HepG2 (cell line): ENCODE data around the gene EMP2.
A peak's percentile ranks its signal among the peaks of the same experiment; 100 is the strongest.

Source experiments
- ARID2 ChIP-seq: sonication (generic); formaldehyde crosslinking; IDR thresholded peaks from 2 replicates; pipeline ENCODE4 v1.8.1; 2022; ENCODE audit warnings: mild to moderate bottlenecking, missing genetic modification reagents, borderline replicate concordance
- CHD2 ChIP-seq: IDR thresholded peaks from 2 replicates; pipeline ENCODE4 v1.6.1; 2011; ENCODE audit warnings: low read depth, low read length, improper control_type of control experiment
- CTCF ChIP-seq: sonication (generic); formaldehyde crosslinking; IDR thresholded peaks from 2 replicates; pipeline ENCODE4 v1.5.0; 2020; ENCODE audit warnings: mild to moderate bottlenecking, missing genetic modification reagents, moderate library complexity
- EP300 ChIP-seq, 3 experiments: sonication (generic) in 1 of 3; formaldehyde crosslinking in 1 of 3; IDR thresholded peaks; 2 replicates each; pipeline versions ENCODE4 v1.5.1 to v1.6.1; 2011 to 2020; ENCODE audit warnings: low read depth in 2 of 3, low read length in 2 of 3, borderline replicate concordance in 1 of 3, improper control_type of control experiment in 1 of 3, mild to moderate bottlenecking in 1 of 3, missing genetic modification reagents in 1 of 3, moderate library complexity in 1 of 3
- FOXO4 ChIP-seq: sonication (generic); formaldehyde crosslinking; conservative IDR thresholded peaks from 2 replicates; pipeline ENCODE4 v1.8.1; 2023; ENCODE audit warnings: missing genetic modification reagents
- GABPA ChIP-seq, 2 experiments: IDR thresholded peaks; 2 replicates each; pipeline ENCODE4 v1.6.1; 2011 to 2016; ENCODE audit warnings: low read depth in 2 of 2, low read length in 1 of 2, missing biosample characterization in 1 of 2, missing genetic modification characterization in 1 of 2
- GZF1 ChIP-seq: sonication (generic); formaldehyde crosslinking; IDR thresholded peaks from 2 replicates; pipeline ENCODE4 v1.5.1; 2020; ENCODE audit warnings: mild to moderate bottlenecking, missing genetic modification reagents
- PHF20 ChIP-seq: sonication (generic); formaldehyde crosslinking; IDR thresholded peaks from 2 replicates; pipeline ENCODE4 v1.5.0; 2020; ENCODE audit warnings: mild to moderate bottlenecking, missing genetic modification reagents
- POLR2A ChIP-seq, 2 experiments: IDR thresholded peaks; 2 replicates each; pipeline ENCODE4 v1.6.1; 2011; ENCODE audit warnings: low read depth in 2 of 2, low read length in 2 of 2, mild to moderate bottlenecking in 1 of 2, moderate library complexity in 1 of 2; ENCODE audit not compliant: insufficient read depth in 1 of 2
- YY1 ChIP-seq: IDR thresholded peaks from 2 replicates; pipeline ENCODE4 v1.6.1; 2011; ENCODE audit warnings: low read length, low read depth, moderate library complexity, mild to moderate bottlenecking; ENCODE audit not compliant: insufficient read depth, insufficient replicate concordance
- ZNF616 ChIP-seq: sonication (generic); formaldehyde crosslinking; IDR thresholded peaks from 2 replicates; pipeline ENCODE4 v1.5.0; 2020; ENCODE audit warnings: low read depth, mild to moderate bottlenecking, missing genetic modification reagents
- ZNF879 ChIP-seq: sonication (generic); formaldehyde crosslinking; IDR thresholded peaks from 2 replicates; pipeline ENCODE4 v1.8.1; 2023; ENCODE audit warnings: missing genetic modification reagents
- TF ChIP-seq, protein P1 (sequence below): sonication (generic); formaldehyde crosslinking; IDR thresholded peaks from 2 replicates; pipeline ENCODE4 v1.5.1; 2020; ENCODE audit warnings: mild to moderate bottlenecking, missing genetic modification reagents, moderate library complexity

DNA sequence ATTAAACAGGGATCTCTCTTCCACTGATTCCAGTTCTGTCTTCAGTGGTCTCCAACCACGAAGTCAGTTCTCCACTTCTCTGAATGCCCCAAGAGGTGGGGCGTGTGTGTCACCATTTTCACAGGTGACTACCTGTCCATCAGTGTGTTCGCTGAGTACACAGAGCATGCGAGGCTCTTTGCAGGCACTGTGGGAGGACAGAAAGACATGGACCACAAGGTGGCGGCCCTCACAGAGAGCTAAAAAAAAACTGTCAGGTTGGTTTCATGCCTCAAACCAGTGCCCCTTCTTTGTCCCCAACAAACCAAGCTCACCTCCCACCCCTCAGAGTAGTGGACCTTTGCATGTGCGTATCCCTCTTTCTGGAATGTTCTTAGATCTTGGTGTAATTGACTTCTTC lies 13.8 kb downstream of the EMP2 start:
- TF ChIP-seq, protein P1, sequence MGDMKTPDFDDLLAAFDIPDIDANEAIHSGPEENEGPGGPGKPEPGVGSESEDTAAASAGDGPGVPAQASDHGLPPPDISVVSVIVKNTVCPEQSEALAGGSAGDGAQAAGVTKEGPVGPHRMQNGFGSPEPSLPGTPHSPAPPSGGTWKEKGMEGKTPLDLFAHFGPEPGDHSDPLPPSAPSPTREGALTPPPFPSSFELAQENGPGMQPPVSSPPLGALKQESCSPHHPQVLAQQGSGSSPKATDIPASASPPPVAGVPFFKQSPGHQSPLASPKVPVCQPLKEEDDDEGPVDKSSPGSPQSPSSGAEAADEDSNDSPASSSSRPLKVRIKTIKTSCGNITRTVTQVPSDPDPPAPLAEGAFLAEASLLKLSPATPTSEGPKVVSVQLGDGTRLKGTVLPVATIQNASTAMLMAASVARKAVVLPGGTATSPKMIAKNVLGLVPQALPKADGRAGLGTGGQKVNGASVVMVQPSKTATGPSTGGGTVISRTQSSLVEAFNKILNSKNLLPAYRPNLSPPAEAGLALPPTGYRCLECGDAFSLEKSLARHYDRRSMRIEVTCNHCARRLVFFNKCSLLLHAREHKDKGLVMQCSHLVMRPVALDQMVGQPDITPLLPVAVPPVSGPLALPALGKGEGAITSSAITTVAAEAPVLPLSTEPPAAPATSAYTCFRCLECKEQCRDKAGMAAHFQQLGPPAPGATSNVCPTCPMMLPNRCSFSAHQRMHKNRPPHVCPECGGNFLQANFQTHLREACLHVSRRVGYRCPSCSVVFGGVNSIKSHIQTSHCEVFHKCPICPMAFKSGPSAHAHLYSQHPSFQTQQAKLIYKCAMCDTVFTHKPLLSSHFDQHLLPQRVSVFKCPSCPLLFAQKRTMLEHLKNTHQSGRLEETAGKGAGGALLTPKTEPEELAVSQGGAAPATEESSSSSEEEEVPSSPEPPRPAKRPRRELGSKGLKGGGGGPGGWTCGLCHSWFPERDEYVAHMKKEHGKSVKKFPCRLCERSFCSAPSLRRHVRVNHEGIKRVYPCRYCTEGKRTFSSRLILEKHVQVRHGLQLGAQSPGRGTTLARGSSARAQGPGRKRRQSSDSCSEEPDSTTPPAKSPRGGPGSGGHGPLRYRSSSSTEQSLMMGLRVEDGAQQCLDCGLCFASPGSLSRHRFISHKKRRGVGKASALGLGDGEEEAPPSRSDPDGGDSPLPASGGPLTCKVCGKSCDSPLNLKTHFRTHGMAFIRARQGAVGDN: no peak
- TF ChIP-seq GZF1 (CRISPR knock-in tag): no peak
- TF ChIP-seq CHD2: no peak
- TF ChIP-seq POLR2A (IDR thresholded peaks at IDR 0.05; ENCODE audit: insufficient read depth in 1 of 2, low read depth in 2 of 2, low read length in 2 of 2): no peak
- no peak for TF ChIP-seq EP300 (IDR thresholded peaks at IDR 0.05; ENCODE audit: low read depth in 2 of 2, low read length in 2 of 2)
- TF ChIP-seq EP300 (CRISPR knock-in tag; IDR thresholded peaks at IDR 0.05; ENCODE audit: borderline replicate concordance): no peak
- TF ChIP-seq GABPA (IDR thresholded peaks at IDR 0.05; ENCODE audit: low read depth, low read length): no peak
- TF ChIP-seq GABPA (CRISPR knock-in tag; IDR thresholded peaks at IDR 0.05; ENCODE audit: low read depth): no peak
- TF ChIP-seq ZNF879 (CRISPR knock-in tag): no peak
- TF ChIP-seq CTCF (CRISPR knock-in tag): peak; percentile 62
- TF ChIP-seq FOXO4: no peak
- TF ChIP-seq PHF20 (CRISPR knock-in tag): no peak
- TF ChIP-seq ARID2 (CRISPR knock-in tag): no peak
- no peak for TF ChIP-seq YY1
- no peak for TF ChIP-seq ZNF616 (CRISPR knock-in tag)
